SK-N-SH treated with all-trans-retinoic acid at 6 μM for 48 hours (cell line): ENCODE data around the gene TSHZ1.

Experiments
- ATAC-seq: fragments of 200-7000 bp; cut with Tn5 transposase; 3 replicates; pipeline ENCODE4 v1.9.1; 2020; ENCODE audit warnings: mild to moderate bottlenecking, moderate library complexity
- ARNTL ChIP-seq: fragments of 450-650 bp; formaldehyde crosslinking; IDR thresholded peaks from 2 replicates; pipeline ENCODE4 v1.5.0; 2020; ENCODE audit warnings: low read depth, mild to moderate bottlenecking, moderate library complexity, borderline replicate concordance
- BACH2 ChIP-seq: fragments of 250-450 bp; sonication (Bioruptor Pico); IDR thresholded peaks from 2 replicates; pipeline ENCODE4 v1.9.0; 2021; ENCODE audit warnings: mild to moderate bottlenecking, borderline replicate concordance
- CSDC2 ChIP-seq: fragments of 250-450 bp; sonication (Bioruptor Pico); IDR thresholded peaks from 2 replicates; pipeline ENCODE4 v1.5.0; 2020; ENCODE audit warnings: mild to moderate bottlenecking, moderate library complexity
- ESRRG ChIP-seq: fragments of 250-450 bp; sonication (Bioruptor Pico); IDR thresholded peaks from 2 replicates; pipeline ENCODE4 v1.6.1; 2021; ENCODE audit warnings: mild to moderate bottlenecking
- GLIS3 ChIP-seq: fragments of 250-450 bp; sonication (Bioruptor Pico); IDR thresholded peaks from 2 replicates; pipeline ENCODE4 v1.5.0; 2020; ENCODE audit warnings: mild to moderate bottlenecking, moderate library complexity
- ISL1 ChIP-seq: fragments of 250-450 bp; sonication (Bioruptor Pico); IDR thresholded peaks from 2 replicates; pipeline ENCODE4 v2.1.2; 2022; ENCODE audit warnings: mild to moderate bottlenecking, moderate library complexity
- OSR1 ChIP-seq: fragments of 250-450 bp; sonication (Bioruptor Pico); IDR thresholded peaks from 2 replicates; pipeline ENCODE4 v1.8.0; 2022; ENCODE audit warnings: moderate library complexity, mild to moderate bottlenecking, inconsistent platforms
- POU6F1 ChIP-seq: fragments of 250-450 bp; sonication (Bioruptor Pico); IDR thresholded peaks from 2 replicates; pipeline ENCODE4 v1.8.0; 2021; ENCODE audit warnings: low read depth, mild to moderate bottlenecking, moderate library complexity, borderline replicate concordance
- PPARA ChIP-seq: fragments of 250-450 bp; sonication (Bioruptor Pico); IDR thresholded peaks from 2 replicates; pipeline ENCODE4 v1.5.0; 2020; ENCODE audit warnings: mild to moderate bottlenecking, borderline replicate concordance
- RARB ChIP-seq: fragments of 250-450 bp; sonication (Bioruptor Pico); IDR thresholded peaks from 2 replicates; pipeline ENCODE4 v1.8.0; 2021; ENCODE audit warnings: mild to moderate bottlenecking, moderate library complexity
- SNAI2 ChIP-seq: fragments of 250-450 bp; sonication (Bioruptor Pico); IDR thresholded peaks from 2 replicates; pipeline ENCODE4 v1.5.0; 2020; ENCODE audit warnings: mild to moderate bottlenecking, moderate library complexity
- TCF4 ChIP-seq: fragments of 250-450 bp; sonication (Bioruptor Pico); IDR thresholded peaks from 2 replicates; pipeline ENCODE4 v1.8.0; 2021; ENCODE audit warnings: mild to moderate bottlenecking, moderate library complexity, borderline replicate concordance
- TOX ChIP-seq: fragments of 250-450 bp; sonication (Bioruptor Pico); IDR thresholded peaks from 2 replicates; pipeline ENCODE4 v1.8.0; 2021; ENCODE audit warnings: mild to moderate bottlenecking, moderate library complexity, borderline replicate concordance
- ZC3H10 ChIP-seq: fragments of 250-450 bp; sonication (Bioruptor Pico); IDR thresholded peaks from 2 replicates; pipeline ENCODE4 v1.5.1; 2021; ENCODE audit warnings: mild to moderate bottlenecking, moderate library complexity
- ZFP3 ChIP-seq: fragments of 250-450 bp; sonication (Bioruptor Pico); IDR thresholded peaks from 2 replicates; pipeline ENCODE4 v1.5.0; 2020; ENCODE audit warnings: mild to moderate bottlenecking, moderate library complexity
- ZFP30 ChIP-seq: fragments of 450-650 bp; formaldehyde crosslinking; IDR thresholded peaks from 2 replicates; pipeline ENCODE4 v1.5.0; 2022; ENCODE audit warnings: mild to moderate bottlenecking, moderate library complexity
- ZNF565 ChIP-seq: fragments of 450-650 bp; formaldehyde crosslinking; conservative IDR thresholded peaks from 2 replicates; pipeline ENCODE4 v1.5.0; 2020; ENCODE audit warnings: low read depth, mild to moderate bottlenecking, moderate library complexity
- ZNF70 ChIP-seq: fragments of 450-650 bp; formaldehyde crosslinking; IDR thresholded peaks from 2 replicates; pipeline ENCODE4 v1.5.0; 2020; ENCODE audit warnings: mild to moderate bottlenecking, moderate library complexity
- ZNF8 ChIP-seq: fragments of 450-650 bp; formaldehyde crosslinking; IDR thresholded peaks from 2 replicates; pipeline ENCODE4 v1.5.0; 2020; ENCODE audit warnings: mild to moderate bottlenecking, moderate library complexity
- TF ChIP-seq, protein P1 (sequence below): fragments of 250-450 bp; sonication (Bioruptor Pico); IDR thresholded peaks from 2 replicates; pipeline ENCODE4 v1.5.0; 2020; ENCODE audit warnings: mild to moderate bottlenecking, moderate library complexity
- TF ChIP-seq, protein P2 (sequence below): fragments of 250-450 bp; sonication (Bioruptor Pico); IDR thresholded peaks from 2 replicates; pipeline ENCODE4 v1.8.0; 2020; ENCODE audit warnings: mild to moderate bottlenecking, moderate library complexity, borderline replicate concordance
- TF ChIP-seq, protein P3 (sequence below): fragments of 250-450 bp; sonication (Bioruptor Pico); IDR thresholded peaks from 2 replicates; pipeline ENCODE4 v1.5.1; 2021; ENCODE audit warnings: mild to moderate bottlenecking, moderate library complexity
- TF ChIP-seq, protein P4 (sequence below): fragments of 250-450 bp; sonication (Bioruptor Pico); IDR thresholded peaks from 2 replicates; pipeline ENCODE4 v1.5.1; 2020; ENCODE audit warnings: low read depth, mild to moderate bottlenecking, moderate library complexity

The TSHZ1 gene

GRCh38 chr18:75269696-75270095, 59.1 kb downstream of the TSHZ1 start:
- TF ChIP-seq, protein P1, sequence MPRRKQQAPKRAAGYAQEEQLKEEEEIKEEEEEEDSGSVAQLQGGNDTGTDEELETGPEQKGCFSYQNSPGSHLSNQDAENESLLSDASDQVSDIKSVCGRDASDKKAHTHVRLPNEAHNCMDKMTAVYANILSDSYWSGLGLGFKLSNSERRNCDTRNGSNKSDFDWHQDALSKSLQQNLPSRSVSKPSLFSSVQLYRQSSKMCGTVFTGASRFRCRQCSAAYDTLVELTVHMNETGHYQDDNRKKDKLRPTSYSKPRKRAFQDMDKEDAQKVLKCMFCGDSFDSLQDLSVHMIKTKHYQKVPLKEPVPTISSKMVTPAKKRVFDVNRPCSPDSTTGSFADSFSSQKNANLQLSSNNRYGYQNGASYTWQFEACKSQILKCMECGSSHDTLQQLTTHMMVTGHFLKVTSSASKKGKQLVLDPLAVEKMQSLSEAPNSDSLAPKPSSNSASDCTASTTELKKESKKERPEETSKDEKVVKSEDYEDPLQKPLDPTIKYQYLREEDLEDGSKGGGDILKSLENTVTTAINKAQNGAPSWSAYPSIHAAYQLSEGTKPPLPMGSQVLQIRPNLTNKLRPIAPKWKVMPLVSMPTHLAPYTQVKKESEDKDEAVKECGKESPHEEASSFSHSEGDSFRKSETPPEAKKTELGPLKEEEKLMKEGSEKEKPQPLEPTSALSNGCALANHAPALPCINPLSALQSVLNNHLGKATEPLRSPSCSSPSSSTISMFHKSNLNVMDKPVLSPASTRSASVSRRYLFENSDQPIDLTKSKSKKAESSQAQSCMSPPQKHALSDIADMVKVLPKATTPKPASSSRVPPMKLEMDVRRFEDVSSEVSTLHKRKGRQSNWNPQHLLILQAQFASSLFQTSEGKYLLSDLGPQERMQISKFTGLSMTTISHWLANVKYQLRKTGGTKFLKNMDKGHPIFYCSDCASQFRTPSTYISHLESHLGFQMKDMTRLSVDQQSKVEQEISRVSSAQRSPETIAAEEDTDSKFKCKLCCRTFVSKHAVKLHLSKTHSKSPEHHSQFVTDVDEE (CRISPR knock-in tag) = no peak
- TF ChIP-seq ISL1 (CRISPR knock-in tag) = no peak
- TF ChIP-seq SNAI2 = no peak
- TF ChIP-seq BACH2 (CRISPR knock-in tag) = no peak
- no peak for TF ChIP-seq ZNF8 (CRISPR knock-in tag)
- TF ChIP-seq ZC3H10 (CRISPR knock-in tag) = no peak
- TF ChIP-seq GLIS3 (CRISPR knock-in tag) = no peak
- TF ChIP-seq, protein P2, sequence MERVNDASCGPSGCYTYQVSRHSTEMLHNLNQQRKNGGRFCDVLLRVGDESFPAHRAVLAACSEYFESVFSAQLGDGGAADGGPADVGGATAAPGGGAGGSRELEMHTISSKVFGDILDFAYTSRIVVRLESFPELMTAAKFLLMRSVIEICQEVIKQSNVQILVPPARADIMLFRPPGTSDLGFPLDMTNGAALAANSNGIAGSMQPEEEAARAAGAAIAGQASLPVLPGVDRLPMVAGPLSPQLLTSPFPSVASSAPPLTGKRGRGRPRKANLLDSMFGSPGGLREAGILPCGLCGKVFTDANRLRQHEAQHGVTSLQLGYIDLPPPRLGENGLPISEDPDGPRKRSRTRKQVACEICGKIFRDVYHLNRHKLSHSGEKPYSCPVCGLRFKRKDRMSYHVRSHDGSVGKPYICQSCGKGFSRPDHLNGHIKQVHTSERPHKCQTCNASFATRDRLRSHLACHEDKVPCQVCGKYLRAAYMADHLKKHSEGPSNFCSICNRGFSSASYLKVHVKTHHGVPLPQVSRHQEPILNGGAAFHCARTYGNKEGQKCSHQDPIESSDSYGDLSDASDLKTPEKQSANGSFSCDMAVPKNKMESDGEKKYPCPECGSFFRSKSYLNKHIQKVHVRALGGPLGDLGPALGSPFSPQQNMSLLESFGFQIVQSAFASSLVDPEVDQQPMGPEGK = no peak
- TF ChIP-seq PPARA = no peak
- TF ChIP-seq CSDC2 (CRISPR knock-in tag) = no peak
- TF ChIP-seq, all 23 proteins: peak for 0
- no peak for ATAC-seq

DNA sequence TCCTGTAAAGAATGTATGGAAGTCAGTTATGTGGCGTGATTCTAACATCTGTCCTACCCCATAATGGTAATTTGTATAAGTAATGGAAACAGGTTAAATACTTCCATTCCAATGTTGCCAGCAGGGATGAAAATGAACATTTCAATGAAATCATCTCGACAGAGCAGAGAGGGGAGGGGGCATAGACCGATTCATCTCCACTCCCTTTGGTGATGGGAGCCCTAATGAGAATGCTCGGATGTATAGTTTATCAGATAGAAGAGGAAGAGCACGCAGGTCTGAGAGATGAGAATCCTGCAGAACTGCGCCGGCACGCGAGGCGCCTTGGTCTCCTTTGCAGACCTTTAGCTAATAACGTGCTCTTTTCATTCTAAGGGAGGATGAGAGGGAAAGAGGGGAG, 61.4 kb downstream of the TSHZ1 start:
- TF ChIP-seq, protein P1 (CRISPR knock-in tag) = no peak
- TF ChIP-seq, protein P3, sequence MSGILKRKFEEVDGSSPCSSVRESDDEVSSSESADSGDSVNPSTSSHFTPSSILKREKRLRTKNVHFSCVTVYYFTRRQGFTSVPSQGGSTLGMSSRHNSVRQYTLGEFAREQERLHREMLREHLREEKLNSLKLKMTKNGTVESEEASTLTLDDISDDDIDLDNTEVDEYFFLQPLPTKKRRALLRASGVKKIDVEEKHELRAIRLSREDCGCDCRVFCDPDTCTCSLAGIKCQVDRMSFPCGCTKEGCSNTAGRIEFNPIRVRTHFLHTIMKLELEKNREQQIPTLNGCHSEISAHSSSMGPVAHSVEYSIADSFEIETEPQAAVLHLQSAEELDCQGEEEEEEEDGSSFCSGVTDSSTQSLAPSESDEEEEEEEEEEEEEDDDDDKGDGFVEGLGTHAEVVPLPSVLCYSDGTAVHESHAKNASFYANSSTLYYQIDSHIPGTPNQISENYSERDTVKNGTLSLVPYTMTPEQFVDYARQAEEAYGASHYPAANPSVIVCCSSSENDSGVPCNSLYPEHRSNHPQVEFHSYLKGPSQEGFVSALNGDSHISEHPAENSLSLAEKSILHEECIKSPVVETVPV (CRISPR knock-in tag) = no peak
- TF ChIP-seq ZC3H10 (CRISPR knock-in tag) (no peak), PPARA (no peak), OSR1 (CRISPR knock-in tag) (no peak), TOX (CRISPR knock-in tag) (no peak), ARNTL (no peak), RARB (no peak), ZFP3 (CRISPR knock-in tag) (no peak), POU6F1 (CRISPR knock-in tag) (no peak), ESRRG (CRISPR knock-in tag) (no peak), SNAI2 (no peak), TCF4 (CRISPR knock-in tag) (no peak), BACH2 (CRISPR knock-in tag) (no peak), GLIS3 (CRISPR knock-in tag) (no peak), ZNF565 (CRISPR knock-in tag) (no peak), CSDC2 (CRISPR knock-in tag) (no peak), ZFP30 (no peak), ZNF70 (CRISPR knock-in tag) (no peak)
- TF ChIP-seq, protein P4, sequence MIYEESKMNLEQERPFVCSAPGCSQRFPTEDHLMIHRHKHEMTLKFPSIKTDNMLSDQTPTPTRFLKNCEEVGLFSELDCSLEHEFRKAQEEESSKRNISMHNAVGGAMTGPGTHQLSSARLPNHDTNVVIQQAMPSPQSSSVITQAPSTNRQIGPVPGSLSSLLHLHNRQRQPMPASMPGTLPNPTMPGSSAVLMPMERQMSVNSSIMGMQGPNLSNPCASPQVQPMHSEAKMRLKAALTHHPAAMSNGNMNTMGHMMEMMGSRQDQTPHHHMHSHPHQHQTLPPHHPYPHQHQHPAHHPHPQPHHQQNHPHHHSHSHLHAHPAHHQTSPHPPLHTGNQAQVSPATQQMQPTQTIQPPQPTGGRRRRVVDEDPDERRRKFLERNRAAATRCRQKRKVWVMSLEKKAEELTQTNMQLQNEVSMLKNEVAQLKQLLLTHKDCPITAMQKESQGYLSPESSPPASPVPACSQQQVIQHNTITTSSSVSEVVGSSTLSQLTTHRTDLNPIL (CRISPR knock-in tag) = no peak
- no peak for ATAC-seq
